Measurements from ENCODE around the gene FADS1.

Gene FADS1

GRCh38 chr11:61753672-61754071, 63.1 kb downstream of the FADS1 start:
- no peaks in the 10 kb centered on the region for H3K36me3 ChIP-seq
- no peak for DNase-seq
- H3K4me1 ChIP-seq, result no peaks in the 10 kb centered on the region
- no peak overlapping the region for H3K4me3 ChIP-seq (ENCODE audit: low read depth, low read length)
- no peaks in the 10 kb centered on the region for H3K27me3 ChIP-seq
- TF ChIP-seq, protein P1, sequence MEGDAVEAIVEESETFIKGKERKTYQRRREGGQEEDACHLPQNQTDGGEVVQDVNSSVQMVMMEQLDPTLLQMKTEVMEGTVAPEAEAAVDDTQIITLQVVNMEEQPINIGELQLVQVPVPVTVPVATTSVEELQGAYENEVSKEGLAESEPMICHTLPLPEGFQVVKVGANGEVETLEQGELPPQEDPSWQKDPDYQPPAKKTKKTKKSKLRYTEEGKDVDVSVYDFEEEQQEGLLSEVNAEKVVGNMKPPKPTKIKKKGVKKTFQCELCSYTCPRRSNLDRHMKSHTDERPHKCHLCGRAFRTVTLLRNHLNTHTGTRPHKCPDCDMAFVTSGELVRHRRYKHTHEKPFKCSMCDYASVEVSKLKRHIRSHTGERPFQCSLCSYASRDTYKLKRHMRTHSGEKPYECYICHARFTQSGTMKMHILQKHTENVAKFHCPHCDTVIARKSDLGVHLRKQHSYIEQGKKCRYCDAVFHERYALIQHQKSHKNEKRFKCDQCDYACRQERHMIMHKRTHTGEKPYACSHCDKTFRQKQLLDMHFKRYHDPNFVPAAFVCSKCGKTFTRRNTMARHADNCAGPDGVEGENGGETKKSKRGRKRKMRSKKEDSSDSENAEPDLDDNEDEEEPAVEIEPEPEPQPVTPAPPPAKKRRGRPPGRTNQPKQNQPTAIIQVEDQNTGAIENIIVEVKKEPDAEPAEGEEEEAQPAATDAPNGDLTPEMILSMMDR (IDR thresholded peaks at IDR 0.05; ENCODE audit: low read depth, low read length), result no peak
- H3K9me3 ChIP-seq, result no peaks in the 10 kb centered on the region

DNA sequence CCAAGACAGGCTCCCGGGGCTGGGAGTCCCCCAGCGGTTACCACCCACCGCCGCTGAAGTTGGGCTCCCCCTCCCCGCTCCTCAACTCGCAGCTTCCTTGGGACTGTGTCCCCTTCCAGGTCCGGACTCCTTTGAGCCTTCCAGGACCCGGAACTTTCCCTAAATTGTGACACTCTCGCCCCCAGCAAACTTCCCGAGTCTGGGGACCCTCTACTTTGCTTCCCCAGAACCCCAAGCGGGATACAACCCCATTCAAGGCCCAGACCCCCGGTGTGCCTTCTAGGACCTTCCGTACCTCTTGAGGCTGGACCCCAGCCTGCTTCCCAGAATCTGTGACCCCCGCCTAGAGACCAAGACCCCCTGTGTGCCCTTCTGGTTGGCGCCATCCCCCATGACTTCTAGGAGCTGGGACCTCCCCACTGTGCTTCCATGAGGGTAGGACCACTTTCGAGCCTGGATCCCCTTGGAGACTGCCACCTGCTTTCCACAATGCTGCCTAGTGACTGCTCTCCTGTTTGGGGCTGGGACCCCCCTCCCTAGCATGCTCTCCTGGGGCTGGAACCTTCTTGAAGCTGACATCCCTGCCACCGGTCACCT, 63.8 kb downstream of the FADS1 start:
- Histone ChIP-seq H3K36me3 (no peaks in the 10 kb centered on the region), H3K4me1 (no peaks in the 10 kb centered on the region), H3K9me3 (no peaks in the 10 kb centered on the region), H3K4me3 (ENCODE audit: low read depth, low read length) (peak overlapping the region; percentile 35), H3K27me3 (no peaks in the 10 kb centered on the region)
- no peak for DNase-seq
- TF ChIP-seq, protein P1 (IDR thresholded peaks at IDR 0.05; ENCODE audit: low read depth, low read length), result no peak

DNA sequence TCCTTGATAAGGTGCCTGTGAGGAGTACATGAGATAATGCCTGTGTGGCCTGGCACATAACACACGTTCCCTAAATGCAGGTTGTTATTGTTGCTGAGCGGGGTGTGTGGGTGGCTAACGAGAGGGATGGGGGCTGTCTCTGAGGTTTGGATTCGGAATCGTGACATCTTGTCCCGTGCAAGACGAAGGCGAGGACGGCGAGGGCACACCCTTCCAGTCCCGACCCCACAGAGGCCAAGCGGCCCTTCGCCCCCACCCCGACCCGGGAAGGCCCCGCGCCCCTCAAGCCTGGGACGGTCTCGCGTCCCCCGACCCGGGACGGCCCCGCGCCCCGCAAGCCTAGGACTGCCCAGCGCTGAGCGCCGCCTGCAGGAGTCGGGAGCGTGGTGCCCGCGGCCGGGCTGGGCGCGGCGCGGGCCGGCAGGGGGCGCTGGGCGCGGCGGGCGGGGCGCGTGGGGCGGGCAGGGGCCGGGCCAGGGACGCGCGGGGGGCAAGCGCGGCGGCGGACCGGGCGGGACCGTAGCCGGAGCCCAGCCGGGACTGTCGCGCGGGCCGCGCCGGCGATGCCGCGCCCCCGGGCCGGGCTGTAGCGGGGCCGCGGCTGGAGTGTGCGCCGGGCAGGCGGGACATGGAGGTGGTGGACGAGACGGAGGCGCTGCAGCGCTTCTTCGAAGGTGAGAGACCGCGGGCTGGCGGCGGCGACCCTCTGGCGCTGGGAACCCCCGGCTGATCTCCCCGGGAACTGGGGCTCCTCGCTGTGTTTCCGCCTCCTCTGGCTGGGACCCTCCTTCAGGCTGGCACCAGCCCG, 64.5 kb downstream of the FADS1 start, which contains the start of gene MYRF:
Gene MYRF (plus strand): TSS at position 520 of the 808 bp plus-strand sequence. CDS start 109 bp downstream, at position 629.
- no peaks in the 10 kb centered on the region for H3K9me3 ChIP-seq
- H3K27me3 ChIP-seq, result no peaks in the 10 kb centered on the region
- H3K36me3 ChIP-seq, result no peaks in the 10 kb centered on the region
- H3K4me3 ChIP-seq (ENCODE audit: low read depth, low read length), result peak within 1 kb of the TSS; percentile 35
- TF ChIP-seq, protein P1 (IDR thresholded peaks at IDR 0.05; ENCODE audit: low read depth, low read length), result peak; percentile 29
- peak; percentile 64 for DNase-seq
- no peaks in the 10 kb centered on the region; the same call in 1 of the 2 replicates for H3K4me1 ChIP-seq

- TF ChIP-seq, protein P1 (IDR thresholded peaks at IDR 0.05; ENCODE audit: low read depth, low read length), result no peak
- H3K4me1 ChIP-seq, result no peaks in the 10 kb centered on the region; the same call in 1 of the 2 replicates
These were observed 65.4 kb downstream of the FADS1 start for GRCh38 chr11:61751384-61751783.

GRCh38 chr11:61750631-61751273, 66.1 kb downstream of the FADS1 start:
- Histone ChIP-seq H3K27me3 (no peaks in the 10 kb centered on the region), H3K36me3 (no peaks in the 10 kb centered on the region), H3K4me1 (no peaks in the 10 kb centered on the region; the same call in 1 of the 2 replicates), H3K9me3 (no peaks in the 10 kb centered on the region), H3K4me3 (ENCODE audit: low read depth, low read length) (no peak overlapping the region)
- TF ChIP-seq, protein P1 (IDR thresholded peaks at IDR 0.05; ENCODE audit: low read depth, low read length), result no peak
- no peak for DNase-seq

More at GRCh38 chr11:61751384-61751783, 65.4 kb downstream of the FADS1 start:
- no peak for DNase-seq
- Histone ChIP-seq H3K36me3 (no peaks in the 10 kb centered on the region), H3K27me3 (no peaks in the 10 kb centered on the region), H3K9me3 (no peaks in the 10 kb centered on the region), H3K4me3 (ENCODE audit: low read depth, low read length) (no peak overlapping the region)
